ENCODE results near the gene FERD3L.

The FERD3L gene

DNA sequence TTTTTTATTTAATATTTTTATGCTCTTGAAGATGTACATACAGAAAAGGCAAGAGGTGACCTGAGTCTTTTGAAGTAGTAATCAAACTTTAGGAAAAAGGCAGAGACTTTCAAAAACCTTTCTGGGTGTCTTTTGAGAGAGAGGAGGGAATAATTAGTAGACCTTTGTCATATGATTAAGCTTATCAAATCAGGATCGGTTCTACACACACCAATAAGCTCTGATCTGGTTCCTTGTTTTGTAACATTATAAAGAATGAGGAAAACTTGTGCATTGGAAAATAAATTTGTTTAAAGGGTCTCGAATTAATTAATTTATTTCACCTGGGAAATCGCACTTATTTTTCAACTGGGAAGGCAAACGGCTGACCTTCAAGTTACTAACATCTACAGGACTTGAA, 39.7 kb downstream of the FERD3L start:
- peaks cover 56% of the 10 kb centered on the region for H3K27me3 ChIP-seq (ENCODE audit: insufficient read depth, poor library complexity, severe bottlenecking)
- H3K27ac ChIP-seq (replicated peaks), result no peak overlapping the region
- no peak for DNase-seq (ENCODE audit: low read depth in 1 of 2, low spot score in 1 of 2)
- TF ChIP-seq REST (IDR thresholded peaks at IDR 0.05; ENCODE audit: insufficient replicate concordance, low read depth) (no peak), POLR2AphosphoS5 (IDR thresholded peaks at IDR 0.05; ENCODE audit: low read depth) (no peak), GABPA (IDR thresholded peaks at IDR 0.05; ENCODE audit: low read depth) (no peak), SPI1 (IDR thresholded peaks at IDR 0.05; ENCODE audit: borderline replicate concordance, low read depth) (no peak), CTCF (IDR thresholded peaks at IDR 0.05; ENCODE audit: insufficient read depth, low read length) (no peak)
- no peak overlapping the region for H3K4me3 ChIP-seq (replicated peaks; ENCODE audit: insufficient read depth, low read length)

GRCh38 chr7:19104811-19105210, 40.4 kb downstream of the FERD3L start:
- H3K4me3 ChIP-seq (replicated peaks; ENCODE audit: insufficient read depth, low read length), result no peak overlapping the region
- TF ChIP-seq SPI1 (IDR thresholded peaks at IDR 0.05; ENCODE audit: borderline replicate concordance, low read depth), result no peak
- H3K27ac ChIP-seq (replicated peaks), result no peak overlapping the region
- peaks cover 52% of the 10 kb centered on the region for H3K27me3 ChIP-seq (ENCODE audit: insufficient read depth, poor library complexity, severe bottlenecking)
- no peak for DNase-seq (ENCODE audit: low read depth in 1 of 2, low spot score in 1 of 2)

- no peak for DNase-seq (ENCODE audit: low read depth in 1 of 2, low spot score in 1 of 2)
- H3K27ac ChIP-seq (replicated peaks), result no peak overlapping the region
- H3K4me3 ChIP-seq (replicated peaks; ENCODE audit: insufficient read depth, low read length), result no peak overlapping the region
- no peak for TF ChIP-seq SPI1 (IDR thresholded peaks at IDR 0.05; ENCODE audit: borderline replicate concordance, low read depth)
- TF ChIP-seq GABPA (IDR thresholded peaks at IDR 0.05; ENCODE audit: low read depth), result no peak
- TF ChIP-seq CTCF (IDR thresholded peaks at IDR 0.05; ENCODE audit: insufficient read depth, low read length), result no peak
- TF ChIP-seq POLR2AphosphoS5 (IDR thresholded peaks at IDR 0.05; ENCODE audit: low read depth), result no peak
- no peak for TF ChIP-seq REST (IDR thresholded peaks at IDR 0.05; ENCODE audit: insufficient replicate concordance, low read depth)
- H3K27me3 ChIP-seq (ENCODE audit: insufficient read depth, poor library complexity, severe bottlenecking), result peaks cover 36% of the 10 kb centered on the region
Observed at GRCh38 chr7:19102884-19103283, 42.3 kb downstream of the FERD3L start.

- no peak overlapping the region for H3K27ac ChIP-seq (replicated peaks)
- no peak overlapping the region for H3K4me3 ChIP-seq (replicated peaks; ENCODE audit: insufficient read depth, low read length)
Observed at GRCh38 chr7:19101909-19102308, 43.3 kb downstream of the FERD3L start.

More at GRCh38 chr7:19101909-19102308, 43.3 kb downstream of the FERD3L start:
- TF ChIP-seq SPI1 (IDR thresholded peaks at IDR 0.05; ENCODE audit: borderline replicate concordance, low read depth) (no peak), REST (IDR thresholded peaks at IDR 0.05; ENCODE audit: insufficient replicate concordance, low read depth) (no peak), GABPA (IDR thresholded peaks at IDR 0.05; ENCODE audit: low read depth) (no peak), CTCF (IDR thresholded peaks at IDR 0.05; ENCODE audit: insufficient read depth, low read length) (no peak), POLR2AphosphoS5 (IDR thresholded peaks at IDR 0.05; ENCODE audit: low read depth) (no peak)
- H3K27me3 ChIP-seq (ENCODE audit: insufficient read depth, poor library complexity, severe bottlenecking), result peaks cover 26% of the 10 kb centered on the region
- DNase-seq (ENCODE audit: low read depth in 1 of 2, low spot score in 1 of 2), result no peak
